KOPT-K1 (cell line): Measurements from ENCODE around the gene CPE.

ENCODE experiments used
- H3K27ac ChIP-seq: fragments of 200-600 bp; sonication (generic); 2 replicates; pipeline ENCODE4 v1.5.1; 2016; ENCODE audit warnings: antibody characterized with exemption, mild to moderate bottlenecking, low read depth, low read length; ENCODE audit not compliant: poor library complexity, severe bottlenecking
- H3K36me3 ChIP-seq: fragments of 200-600 bp; sonication (generic); 2 replicates; pipeline ENCODE4 v1.5.1; 2017; ENCODE audit warnings: antibody characterized with exemption, mild to moderate bottlenecking, low read length, moderate library complexity; ENCODE audit not compliant: insufficient read depth
- H3K9me3 ChIP-seq: fragments of 200-600 bp; sonication (generic); 2 replicates; pipeline ENCODE4 v1.5.1; 2017; ENCODE audit warnings: antibody characterized with exemption, low read length, mild to moderate bottlenecking; ENCODE audit not compliant: insufficient read depth, poor library complexity, severe bottlenecking

The CPE gene

GRCh38 chr4:165515201-165515600 is 136.4 kb downstream of the CPE start:
- no peaks in the 10 kb centered on the region for H3K9me3 ChIP-seq
- H3K27ac ChIP-seq: no peak overlapping the region
- no peaks in the 10 kb centered on the region for H3K36me3 ChIP-seq

GRCh38 chr4:165516281-165516833 is 137.5 kb downstream of the CPE start:
- no peak overlapping the region for H3K27ac ChIP-seq
- H3K9me3 ChIP-seq: no peaks in the 10 kb centered on the region
- no peaks in the 10 kb centered on the region for H3K36me3 ChIP-seq

- H3K36me3 ChIP-seq: no peaks in the 10 kb centered on the region
- H3K9me3 ChIP-seq: no peaks in the 10 kb centered on the region
These were observed 138.4 kb downstream of the CPE start for GRCh38 chr4:165517216-165517615.

GRCh38 chr4:165518024-165518616 is 139.3 kb downstream of the CPE start:
- H3K36me3 ChIP-seq: no peaks in the 10 kb centered on the region
- H3K27ac ChIP-seq: no peak overlapping the region
- H3K9me3 ChIP-seq: no peaks in the 10 kb centered on the region

More at GRCh38 chr4:165517216-165517615, 138.4 kb downstream of the CPE start:
- H3K27ac ChIP-seq: no peak overlapping the region

- Histone ChIP-seq H3K27ac (no peak overlapping the region), H3K36me3 (no peaks in the 10 kb centered on the region), H3K9me3 (no peaks in the 10 kb centered on the region)
These were observed 139.9 kb downstream of the CPE start for GRCh38 chr4:165518686-165519085.

- Histone ChIP-seq H3K36me3 (no peaks in the 10 kb centered on the region), H3K9me3 (no peaks in the 10 kb centered on the region), H3K27ac (no peak overlapping the region)
These were observed 140.8 kb downstream of the CPE start for GRCh38 chr4:165519591-165519990.

- Histone ChIP-seq H3K9me3 (no peaks in the 10 kb centered on the region), H3K36me3 (no peaks in the 10 kb centered on the region), H3K27ac (no peak overlapping the region)
These were observed 141.3 kb downstream of the CPE start for GRCh38 chr4:165520086-165520485.

- H3K36me3 ChIP-seq: no peaks in the 10 kb centered on the region
- no peak overlapping the region for H3K27ac ChIP-seq
- H3K9me3 ChIP-seq: no peaks in the 10 kb centered on the region
These were observed 143.2 kb downstream of the CPE start for GRCh38 chr4:165522050-165522449.

- no peaks in the 10 kb centered on the region for H3K36me3 ChIP-seq
- no peak overlapping the region for H3K27ac ChIP-seq
- H3K9me3 ChIP-seq: no peaks in the 10 kb centered on the region
These were observed 145.9 kb downstream of the CPE start for GRCh38 chr4:165524532-165525190.

- Histone ChIP-seq H3K9me3 (no peaks in the 10 kb centered on the region), H3K36me3 (no peaks in the 10 kb centered on the region), H3K27ac (no peak overlapping the region)
These were observed 154.2 kb downstream of the CPE start for GRCh38 chr4:165532976-165533375.

GRCh38 chr4:165537028-165537648 is 158.3 kb downstream of the CPE start:
- H3K27ac ChIP-seq: no peak overlapping the region

GRCh38 chr4:165539801-165540200 is 161.0 kb downstream of the CPE start:
- H3K27ac ChIP-seq: no peak overlapping the region
- no peaks in the 10 kb centered on the region for H3K36me3 ChIP-seq
- no peaks in the 10 kb centered on the region for H3K9me3 ChIP-seq

More at GRCh38 chr4:165537028-165537648, 158.3 kb downstream of the CPE start:
- Histone ChIP-seq H3K36me3 (no peaks in the 10 kb centered on the region), H3K9me3 (no peaks in the 10 kb centered on the region)

GRCh38 chr4:165540206-165540830 is 161.5 kb downstream of the CPE start:
- Histone ChIP-seq H3K36me3 (no peaks in the 10 kb centered on the region), H3K27ac (no peak overlapping the region), H3K9me3 (no peaks in the 10 kb centered on the region)

GRCh38 chr4:165541851-165542459 is 163.1 kb downstream of the CPE start:
- no peak overlapping the region for H3K27ac ChIP-seq

GRCh38 chr4:165542476-165542875 is 163.7 kb downstream of the CPE start:
- Histone ChIP-seq H3K9me3 (no peaks in the 10 kb centered on the region), H3K27ac (no peak overlapping the region)

More at GRCh38 chr4:165541851-165542459, 163.1 kb downstream of the CPE start:
- Histone ChIP-seq H3K36me3 (no peaks in the 10 kb centered on the region), H3K9me3 (no peaks in the 10 kb centered on the region)

More at GRCh38 chr4:165542476-165542875, 163.7 kb downstream of the CPE start:
- no peaks in the 10 kb centered on the region for H3K36me3 ChIP-seq
